A673 (cell line): Measurements from ENCODE around the gene RTKN2. TPM values are rescaled to one million over a fixed set of nuclear protein-coding genes. Genes with fewer than 3 reads are reported as not detected.

Experiments used
- BruUV-seq: library from RNA; stranded (reverse); fragments of 400-500 nt; replicated peaks from 2 replicates; lab custom pipeline; 2021; lab: Mats Ljungman, UMichigan
- CTCF ChIA-PET: fragments of 300-600 bp; sonication (Branson Sonifier 250); formaldehyde crosslinking; loops from one replicate; lab custom pipeline; 2022; ENCODE audit warnings: antibody characterized with exemption; lab: Charles Lee
- POLR2A ChIA-PET: fragments of 300-600 bp; sonication (Branson Sonifier 250); formaldehyde crosslinking; loops from one replicate; lab custom pipeline; 2022; ENCODE audit warnings: antibody characterized with exemption; ENCODE audit not compliant: low non-redundant PET; lab: Charles Lee
- DNase-seq: peaks from one replicate; pipeline ENCODE4 v3.0.0-alpha.2; 2015; ENCODE audit warnings: low spot score
- H3K27ac ChIP-seq: fragments of 200-600 bp; sonication (generic); 2 replicates; pipeline ENCODE4 v1.5.1; 2016; ENCODE audit warnings: mixed run types, low read depth, mild to moderate bottlenecking, mixed read lengths, antibody characterized with exemption, low read length; ENCODE audit not compliant: poor library complexity, severe bottlenecking
- H3K27me3 ChIP-seq: fragments of 200-600 bp; sonication (generic); replicated peaks from 2 replicates; pipeline ENCODE4 v1.6.1; 2017; ENCODE audit warnings: mixed run types, low read depth, mild to moderate bottlenecking, mixed read lengths, antibody characterized with exemption, low read length; ENCODE audit not compliant: insufficient read depth, poor library complexity
- H3K36me3 ChIP-seq: fragments of 200-600 bp; sonication (generic); 2 replicates; pipeline ENCODE4 v1.6.1; 2016; ENCODE audit warnings: mixed run types, mild to moderate bottlenecking, mixed read lengths, antibody characterized with exemption, low read length; ENCODE audit not compliant: insufficient read depth, poor library complexity, severe bottlenecking
- H3K4me1 ChIP-seq: fragments of 200-600 bp; sonication (generic); 2 replicates; pipeline ENCODE4 v1.6.1; 2017; ENCODE audit warnings: mixed run types, mild to moderate bottlenecking, mixed read lengths, antibody characterized with exemption, low read length; ENCODE audit not compliant: insufficient read depth, poor library complexity, severe bottlenecking
- H3K4me3 ChIP-seq: fragments of 200-600 bp; sonication (generic); 2 replicates; pipeline ENCODE4 v1.5.1; 2016; ENCODE audit warnings: low read depth, mixed run types, mild to moderate bottlenecking, mixed read lengths, low read length; ENCODE audit not compliant: poor library complexity, severe bottlenecking
- H3K9me3 ChIP-seq: fragments of 200-600 bp; sonication (generic); 2 replicates; pipeline ENCODE4 v1.6.1; 2016; ENCODE audit warnings: mixed run types, low read depth, mild to moderate bottlenecking, mixed read lengths, antibody characterized with exemption, low read length; ENCODE audit not compliant: poor library complexity, severe bottlenecking
- EZH2 ChIP-seq: fragments of 200-600 bp; sonication (generic); IDR thresholded peaks from 2 replicates; pipeline ENCODE4 v1.6.1; 2017; ENCODE audit warnings: borderline replicate concordance, low read depth, mild to moderate bottlenecking, mixed read lengths, antibody characterized with exemption, low read length; ENCODE audit not compliant: poor library complexity, severe bottlenecking
- intact Hi-C: fragments of 100-400 bp; cut with micrococcal nuclease; formaldehyde crosslinking; loops from one replicate; pipeline ENCODE4 v1.10.0; 2022; ENCODE audit not compliant: unreplicated experiment
- total RNA-seq: library from RNA; stranded (reverse); gene quantifications from 2 replicates; pipeline ENCODE4 v1.2.3, GENCODE V29; 2021
- TF ChIP-seq, protein P1 (sequence below): fragments of 300-800, 200-600 bp; sonication (generic); conservative IDR thresholded peaks from 2 replicates; pipeline ENCODE4 v1.5.1; 2017; ENCODE audit warnings: low read depth, mild to moderate bottlenecking, antibody characterized with exemption, low read length, moderate library complexity, mixed read lengths

RTKN2 gene
- total RNA-seq, 1 experiment from 2014 or later = 22.3 TPM

DNA sequence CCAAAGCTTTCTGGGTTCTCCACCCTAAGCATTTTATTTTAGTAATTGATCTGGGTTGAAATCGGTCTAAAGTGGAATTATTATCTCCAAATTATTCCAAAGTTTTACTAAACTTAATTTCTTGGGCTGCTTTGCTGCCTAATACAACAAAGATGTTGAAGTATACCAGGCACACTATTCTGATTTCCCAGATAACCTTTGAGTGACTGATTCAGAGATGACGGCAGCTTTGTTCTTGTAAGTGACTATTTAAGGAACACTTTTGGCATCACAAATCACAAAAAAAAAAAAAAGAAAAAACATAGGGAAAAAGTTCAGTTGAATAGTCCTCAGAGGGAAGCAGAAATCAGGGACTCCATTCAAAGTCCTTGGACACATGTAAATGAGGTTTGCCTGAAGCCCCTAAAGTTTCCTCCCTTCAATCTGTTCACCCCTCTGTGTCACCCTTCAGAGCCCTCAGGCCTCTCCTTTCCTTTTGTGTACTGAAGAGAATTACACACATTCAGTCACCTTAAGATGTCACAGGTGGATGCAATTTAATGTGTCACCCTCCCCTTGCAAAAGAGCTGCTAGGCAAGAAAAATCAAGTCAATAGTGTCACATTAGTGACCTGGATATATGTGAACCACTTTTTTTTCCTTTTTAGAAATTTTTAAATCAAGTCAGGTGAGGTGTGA lies 81.5 kb downstream of the RTKN2 start:
- Histone ChIP-seq H3K27ac (no peak overlapping the region), H3K9me3 (no peaks in the 10 kb centered on the region), H3K27me3 (no peaks in the 10 kb centered on the region), H3K4me1 (peaks cover 5% of the 10 kb centered on the region), H3K4me3 (no peak overlapping the region), H3K36me3 (no peaks in the 10 kb centered on the region)
- POLR2A ChIA-PET = no interaction called here
- CTCF ChIA-PET = no interaction called here
- TF ChIP-seq, protein P1, sequence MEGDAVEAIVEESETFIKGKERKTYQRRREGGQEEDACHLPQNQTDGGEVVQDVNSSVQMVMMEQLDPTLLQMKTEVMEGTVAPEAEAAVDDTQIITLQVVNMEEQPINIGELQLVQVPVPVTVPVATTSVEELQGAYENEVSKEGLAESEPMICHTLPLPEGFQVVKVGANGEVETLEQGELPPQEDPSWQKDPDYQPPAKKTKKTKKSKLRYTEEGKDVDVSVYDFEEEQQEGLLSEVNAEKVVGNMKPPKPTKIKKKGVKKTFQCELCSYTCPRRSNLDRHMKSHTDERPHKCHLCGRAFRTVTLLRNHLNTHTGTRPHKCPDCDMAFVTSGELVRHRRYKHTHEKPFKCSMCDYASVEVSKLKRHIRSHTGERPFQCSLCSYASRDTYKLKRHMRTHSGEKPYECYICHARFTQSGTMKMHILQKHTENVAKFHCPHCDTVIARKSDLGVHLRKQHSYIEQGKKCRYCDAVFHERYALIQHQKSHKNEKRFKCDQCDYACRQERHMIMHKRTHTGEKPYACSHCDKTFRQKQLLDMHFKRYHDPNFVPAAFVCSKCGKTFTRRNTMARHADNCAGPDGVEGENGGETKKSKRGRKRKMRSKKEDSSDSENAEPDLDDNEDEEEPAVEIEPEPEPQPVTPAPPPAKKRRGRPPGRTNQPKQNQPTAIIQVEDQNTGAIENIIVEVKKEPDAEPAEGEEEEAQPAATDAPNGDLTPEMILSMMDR = no peak
- TF ChIP-seq EZH2 = no peak
- intact Hi-C loops = no loop called here
- no peak for DNase-seq
- no TSS peak for BruUV-seq

DNA sequence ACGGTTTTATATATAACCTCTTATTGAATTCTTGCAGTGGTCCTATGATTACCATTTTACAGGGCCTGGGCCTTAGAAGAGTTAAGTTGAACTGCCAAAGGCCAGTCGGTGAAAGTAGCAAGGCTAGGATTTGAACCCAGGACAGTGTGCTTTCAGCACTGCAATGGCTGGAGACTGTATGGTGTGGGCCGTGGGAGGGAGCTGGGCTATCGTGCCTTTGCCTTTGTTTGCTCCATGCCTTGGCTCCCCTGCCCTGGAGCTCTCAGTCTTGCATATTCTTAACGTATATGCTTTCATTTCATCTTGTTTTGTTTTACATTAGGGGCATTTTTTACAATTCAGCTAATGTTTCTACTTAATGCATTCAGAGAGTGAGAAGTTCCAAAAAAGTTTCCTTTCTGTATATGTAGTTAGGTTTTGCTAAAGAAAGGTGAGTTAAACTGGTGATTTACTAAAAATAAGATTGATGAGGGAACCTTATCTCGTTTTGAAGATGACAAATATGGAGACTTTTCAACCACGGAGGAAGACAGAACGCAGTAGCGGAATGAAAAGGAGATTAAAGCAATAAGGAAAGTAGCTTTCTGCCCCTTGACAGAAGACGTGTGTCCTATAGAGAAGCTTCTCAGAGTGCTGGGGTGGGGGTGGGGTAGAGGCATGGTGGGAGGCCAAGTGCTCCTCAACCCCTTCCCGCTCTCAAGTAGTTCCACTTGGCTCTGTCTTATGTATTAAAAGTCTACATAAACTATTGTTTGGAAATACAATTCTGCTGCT lies 82.5 kb downstream of the RTKN2 start:
- no peaks in the 10 kb centered on the region for H3K36me3 ChIP-seq
- TF ChIP-seq, protein P1 = no peak
- TF ChIP-seq EZH2 = no peak
- ChIA-PET CTCF (no interaction called here), POLR2A (no interaction called here)
- no TSS peak for BruUV-seq
- no peak overlapping the region for H3K27ac ChIP-seq
- H3K27me3 ChIP-seq = no peaks in the 10 kb centered on the region
- intact Hi-C loops = no loop called here
- DNase-seq = no peak
- H3K4me1 ChIP-seq = no peaks in the 10 kb centered on the region
- no peak overlapping the region for H3K4me3 ChIP-seq
- H3K9me3 ChIP-seq = no peaks in the 10 kb centered on the region

DNA sequence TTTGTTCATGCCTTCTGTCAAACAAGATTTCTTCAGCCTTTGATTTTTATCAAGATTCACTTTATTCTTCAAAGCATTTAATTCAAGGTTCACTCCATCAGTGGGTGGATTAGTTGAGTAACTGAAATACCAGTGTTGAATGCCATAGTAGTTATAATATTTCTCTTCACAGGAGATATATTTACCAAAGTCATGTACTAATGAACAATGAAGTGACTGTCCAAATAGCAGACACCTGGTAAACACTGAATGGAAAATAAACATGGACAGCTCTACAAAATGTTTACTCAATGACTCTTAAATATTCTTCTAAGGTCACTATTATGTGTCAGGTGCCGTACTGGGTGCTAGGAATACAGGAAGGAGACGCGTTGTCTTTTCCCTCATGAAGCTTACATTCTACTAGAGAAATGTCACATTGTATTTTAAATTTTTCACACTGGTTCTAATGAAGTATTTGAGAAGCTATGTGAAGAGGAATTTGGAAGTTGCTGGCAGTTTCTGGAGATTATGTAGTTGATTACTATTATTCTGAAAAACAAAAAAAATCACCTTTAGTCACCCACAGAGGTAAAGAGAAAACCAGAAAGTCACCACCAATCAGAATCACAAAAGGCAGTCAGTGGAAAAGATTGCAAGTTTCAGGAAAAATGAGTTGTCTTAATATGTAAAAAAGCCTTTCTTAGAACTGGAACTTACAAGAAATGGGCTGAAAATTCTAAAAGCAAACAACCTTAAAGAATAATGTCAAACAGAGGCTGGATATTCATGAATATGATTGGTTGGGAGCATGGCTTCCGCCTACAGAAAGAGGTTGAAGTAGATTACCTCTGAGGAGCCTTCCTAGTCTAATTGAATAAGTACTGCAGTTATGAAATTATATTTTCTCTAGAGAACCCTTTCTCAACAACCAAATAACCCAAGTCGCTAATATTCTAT lies 84.5 kb downstream of the RTKN2 start:
- DNase-seq = no peak
- Histone ChIP-seq H3K4me1 (no peaks in the 10 kb centered on the region), H3K27me3 (no peaks in the 10 kb centered on the region), H3K36me3 (no peaks in the 10 kb centered on the region), H3K27ac (no peak overlapping the region), H3K4me3 (no peak overlapping the region), H3K9me3 (peaks cover 6% of the 10 kb centered on the region)
- CTCF ChIA-PET = no interaction called here
- POLR2A ChIA-PET = no interaction called here
- intact Hi-C loops = no loop called here
- no TSS peak for BruUV-seq
- TF ChIP-seq, protein P1 = no peak
- TF ChIP-seq EZH2 = no peak
